Nephron progenitor cell (in vitro differentiated cells): ENCODE results near the gene FBRSL1.

ENCODE experiments used
- DNase-seq: peaks from one replicate; pipeline ENCODE4 v3.0.0; 2021
- H3K27ac Mint-ChIP-seq: 2 replicates; pipeline ENCODE4 v1.8.0; 2021; ENCODE audit warnings: mild to moderate bottlenecking, moderate library complexity, mixed read lengths
- H3K27me3 Mint-ChIP-seq: 2 replicates; pipeline ENCODE4 v1.8.0; 2021; ENCODE audit warnings: mild to moderate bottlenecking, low read depth, mixed read lengths; ENCODE audit not compliant: poor library complexity
- H3K36me3 Mint-ChIP-seq: 2 replicates; pipeline ENCODE4 v1.8.0; 2021; ENCODE audit warnings: low read depth, mixed read lengths
- H3K4me1 Mint-ChIP-seq: 2 replicates; pipeline ENCODE4 v1.8.0; 2021; ENCODE audit warnings: mixed read lengths
- H3K4me3 Mint-ChIP-seq: 2 replicates; pipeline ENCODE4 v1.8.0; 2021; ENCODE audit warnings: mild to moderate bottlenecking, moderate library complexity, mixed read lengths
- H3K9me3 Mint-ChIP-seq: 2 replicates; pipeline ENCODE4 v1.8.0; 2021; ENCODE audit warnings: mild to moderate bottlenecking, moderate library complexity, mixed read lengths
- TF ChIP-seq, protein P1 (sequence below): fragments of 200-600 bp; sonication (generic); IDR thresholded peaks from 2 replicates; pipeline ENCODE4 v1.5.0; 2021; ENCODE audit warnings: antibody characterized with exemption

FBRSL1 gene

DNA sequence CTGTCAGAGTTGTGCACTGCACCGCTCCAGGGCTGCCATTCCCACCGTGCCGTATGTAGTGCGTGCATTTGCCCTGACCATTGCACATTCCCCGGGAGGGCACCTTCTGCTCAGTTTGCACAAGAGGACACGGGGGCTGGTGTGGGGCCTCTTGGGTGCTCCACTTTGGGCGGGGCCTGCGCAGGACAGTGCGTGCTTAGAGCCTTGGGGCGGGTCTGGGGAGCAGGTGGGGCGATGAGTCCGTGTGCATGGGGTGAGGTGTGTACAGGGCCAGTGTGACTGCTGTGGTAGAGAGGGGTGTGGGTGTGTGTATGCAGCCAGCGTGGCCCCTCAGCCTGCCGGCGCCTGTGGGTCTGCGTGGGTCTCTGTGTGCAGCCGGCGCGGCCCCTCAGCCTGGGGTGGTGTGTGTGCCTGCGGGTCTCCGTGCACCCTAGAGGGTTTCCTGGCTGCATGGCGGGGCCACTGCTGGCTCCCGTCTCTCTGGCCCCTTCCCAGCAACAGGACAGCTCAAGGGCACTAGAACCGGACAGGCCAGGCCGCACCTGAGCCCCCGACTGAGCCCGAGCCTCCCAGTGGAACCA lies 31.9 kb downstream of the FBRSL1 start:
- H3K27ac Mint-ChIP-seq: no peak overlapping the region
- H3K4me3 Mint-ChIP-seq: no peak overlapping the region
- H3K4me1 Mint-ChIP-seq: peaks cover 21% of the 10 kb centered on the region
- peaks cover 24% of the 10 kb centered on the region for H3K36me3 Mint-ChIP-seq
- no peak for DNase-seq
- H3K9me3 Mint-ChIP-seq: peaks cover 16% of the 10 kb centered on the region
- H3K27me3 Mint-ChIP-seq: peaks cover 2% of the 10 kb centered on the region
- TF ChIP-seq, protein P1, sequence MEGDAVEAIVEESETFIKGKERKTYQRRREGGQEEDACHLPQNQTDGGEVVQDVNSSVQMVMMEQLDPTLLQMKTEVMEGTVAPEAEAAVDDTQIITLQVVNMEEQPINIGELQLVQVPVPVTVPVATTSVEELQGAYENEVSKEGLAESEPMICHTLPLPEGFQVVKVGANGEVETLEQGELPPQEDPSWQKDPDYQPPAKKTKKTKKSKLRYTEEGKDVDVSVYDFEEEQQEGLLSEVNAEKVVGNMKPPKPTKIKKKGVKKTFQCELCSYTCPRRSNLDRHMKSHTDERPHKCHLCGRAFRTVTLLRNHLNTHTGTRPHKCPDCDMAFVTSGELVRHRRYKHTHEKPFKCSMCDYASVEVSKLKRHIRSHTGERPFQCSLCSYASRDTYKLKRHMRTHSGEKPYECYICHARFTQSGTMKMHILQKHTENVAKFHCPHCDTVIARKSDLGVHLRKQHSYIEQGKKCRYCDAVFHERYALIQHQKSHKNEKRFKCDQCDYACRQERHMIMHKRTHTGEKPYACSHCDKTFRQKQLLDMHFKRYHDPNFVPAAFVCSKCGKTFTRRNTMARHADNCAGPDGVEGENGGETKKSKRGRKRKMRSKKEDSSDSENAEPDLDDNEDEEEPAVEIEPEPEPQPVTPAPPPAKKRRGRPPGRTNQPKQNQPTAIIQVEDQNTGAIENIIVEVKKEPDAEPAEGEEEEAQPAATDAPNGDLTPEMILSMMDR: no peak

DNA sequence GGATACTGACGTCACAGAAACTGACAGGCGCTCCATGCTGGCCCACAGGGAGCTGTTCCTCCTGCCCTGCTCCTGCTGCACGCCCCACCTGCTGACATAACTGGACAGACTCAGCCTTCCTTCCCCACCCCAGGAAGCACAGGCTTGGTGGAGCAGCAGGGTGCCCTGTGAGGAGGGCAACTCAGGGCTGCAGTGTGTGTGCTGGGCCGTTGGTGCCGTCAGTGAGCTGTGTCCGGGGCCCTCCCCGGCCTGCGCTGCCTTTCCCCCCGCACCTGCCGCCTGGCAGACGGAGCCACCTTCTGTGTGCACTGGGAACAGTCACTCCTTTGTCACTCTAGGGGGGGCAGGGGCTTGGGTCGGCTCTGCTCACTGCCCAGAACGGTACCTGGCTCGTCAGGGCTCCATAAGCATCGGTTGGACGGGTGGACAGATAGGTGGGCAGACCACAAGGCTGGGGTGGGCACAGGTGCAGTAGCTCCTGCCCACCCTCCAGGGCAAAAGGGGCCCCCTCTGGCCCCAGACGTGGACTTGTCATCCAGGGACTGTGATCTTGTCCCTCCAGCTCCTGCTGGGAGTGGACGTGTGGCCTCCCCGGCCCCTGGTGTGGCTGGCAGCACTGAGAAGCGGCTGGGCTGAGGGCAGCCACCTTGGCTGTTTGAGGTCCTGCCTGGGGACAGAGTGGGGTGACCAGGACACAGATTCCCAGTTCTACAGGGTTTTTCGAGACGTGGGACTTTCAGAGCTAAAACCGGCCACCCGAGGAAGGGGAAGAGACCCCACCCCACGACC lies 32.8 kb downstream of the FBRSL1 start:
- H3K27me3 Mint-ChIP-seq: peaks cover 2% of the 10 kb centered on the region
- peaks cover 16% of the 10 kb centered on the region for H3K9me3 Mint-ChIP-seq
- no peak overlapping the region for H3K4me3 Mint-ChIP-seq
- DNase-seq: no peak
- TF ChIP-seq, protein P1: no peak
- no peak overlapping the region for H3K27ac Mint-ChIP-seq
- peaks cover 16% of the 10 kb centered on the region for H3K4me1 Mint-ChIP-seq
- H3K36me3 Mint-ChIP-seq: peaks cover 18% of the 10 kb centered on the region

DNA sequence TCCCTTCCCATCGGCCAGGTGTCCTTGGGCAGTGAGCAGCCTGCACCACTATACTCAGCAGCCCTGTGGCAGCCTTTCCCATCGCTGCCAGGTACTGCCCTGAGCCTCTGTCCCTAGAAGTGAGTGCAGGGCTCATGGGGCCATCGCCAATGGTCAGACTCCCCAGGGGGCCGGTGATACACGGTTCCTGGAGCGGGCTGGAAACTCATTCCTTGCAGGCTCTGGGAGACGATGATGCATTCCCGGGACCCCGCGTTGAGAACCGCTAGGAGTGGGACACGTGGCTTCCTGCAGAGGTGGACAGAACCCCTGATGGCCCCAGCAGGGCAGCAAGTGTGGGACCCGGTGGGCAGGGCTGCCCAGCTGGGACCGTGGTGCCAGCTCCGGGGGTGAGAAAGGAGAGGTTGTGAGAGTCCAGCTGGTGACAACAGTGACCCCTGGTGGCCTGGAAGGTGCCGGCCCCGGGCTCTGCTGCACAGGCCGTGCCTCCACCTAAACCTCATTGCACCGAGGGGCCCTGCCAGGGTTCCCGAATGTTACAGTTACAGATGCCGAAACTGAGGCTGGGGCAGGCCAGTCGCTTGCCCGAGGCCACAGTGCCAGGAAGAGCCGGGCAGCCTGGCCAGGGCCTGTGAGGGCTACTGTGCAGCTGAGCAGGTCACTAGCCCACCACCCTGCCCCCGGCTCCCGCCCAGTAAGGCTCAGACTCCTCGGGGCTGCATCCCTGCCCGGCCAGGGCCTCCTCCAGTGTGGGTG lies 33.8 kb downstream of the FBRSL1 start:
- DNase-seq: peak; percentile 83
- TF ChIP-seq, protein P1: peak; percentile 90
- Mint-ChIP-seq H3K4me3 (no peak overlapping the region), H3K4me1 (peaks cover 7% of the 10 kb centered on the region), H3K27ac (no peak overlapping the region), H3K9me3 (peaks cover 7% of the 10 kb centered on the region), H3K27me3 (no peaks in the 10 kb centered on the region), H3K36me3 (peaks cover 8% of the 10 kb centered on the region)

DNA sequence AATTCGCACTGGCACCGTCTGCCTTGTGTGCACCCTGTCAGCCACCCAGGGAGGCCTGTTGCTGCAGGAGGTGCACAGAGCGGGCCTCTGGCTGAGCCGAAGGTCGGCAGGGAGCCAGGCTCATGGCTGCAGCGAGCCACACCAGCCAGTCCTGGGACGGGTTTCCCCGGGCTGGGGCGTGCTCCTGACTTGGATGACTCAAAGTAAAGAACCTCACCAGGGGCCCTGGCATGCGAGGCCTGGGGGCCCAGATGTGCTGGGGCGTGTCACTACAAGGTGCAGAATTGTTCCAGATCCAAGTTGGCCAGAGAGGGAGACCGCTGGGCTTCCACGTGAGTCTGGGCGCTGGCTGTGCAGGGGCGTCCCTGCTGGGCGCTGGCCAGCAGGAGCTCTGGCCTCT lies 34.5 kb downstream of the FBRSL1 start:
- H3K9me3 Mint-ChIP-seq: peaks cover under 1% of the 10 kb centered on the region
- H3K27me3 Mint-ChIP-seq: no peaks in the 10 kb centered on the region
- peaks cover 1% of the 10 kb centered on the region for H3K36me3 Mint-ChIP-seq
- no peak for DNase-seq
- H3K4me1 Mint-ChIP-seq: peaks cover 4% of the 10 kb centered on the region
- no peak overlapping the region for H3K27ac Mint-ChIP-seq
- TF ChIP-seq, protein P1: no peak
- no peak overlapping the region for H3K4me3 Mint-ChIP-seq

DNA sequence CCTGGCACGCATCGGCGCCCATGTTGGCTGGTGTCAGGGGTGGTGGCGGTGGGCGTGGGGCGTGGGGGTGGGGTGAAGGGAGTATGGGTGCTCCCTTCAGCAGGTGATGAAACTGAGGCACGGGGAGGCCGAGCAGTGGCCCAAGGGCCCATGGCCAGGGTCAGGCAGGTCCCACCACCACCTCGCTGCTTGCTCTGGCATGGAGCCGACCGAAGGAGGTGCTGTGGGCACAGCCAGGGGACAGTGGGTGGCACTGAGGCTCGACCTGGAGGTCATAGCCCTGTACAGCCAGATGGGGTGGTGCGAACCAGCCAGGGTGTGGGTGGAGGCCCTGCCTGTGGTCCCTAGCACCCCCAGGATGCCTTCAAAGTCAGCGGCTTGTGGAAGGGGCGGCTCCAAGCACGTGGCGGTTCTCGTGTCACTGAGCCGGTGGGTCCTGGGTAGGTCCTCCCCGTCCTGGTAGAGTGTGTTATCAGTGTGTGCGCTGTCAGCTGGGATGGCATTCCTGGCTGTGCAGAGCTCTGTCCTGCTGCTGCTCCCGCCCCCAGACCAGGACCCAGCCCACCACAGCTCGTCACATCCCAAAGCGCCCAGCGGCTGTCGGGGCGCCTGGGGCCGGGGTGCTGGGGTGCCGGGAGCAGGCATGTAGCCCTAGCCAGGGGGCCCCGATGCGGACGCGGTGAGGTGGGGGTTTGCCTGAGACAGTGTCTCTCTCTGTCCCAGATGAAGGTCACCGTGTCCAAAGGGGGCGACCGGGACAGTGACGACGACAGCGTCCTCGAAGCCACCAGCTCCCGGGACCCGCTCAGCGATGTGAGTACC lies 35.3 kb downstream of the FBRSL1 start:
- peaks cover 4% of the 10 kb centered on the region for H3K4me1 Mint-ChIP-seq
- TF ChIP-seq, protein P1: no peak
- DNase-seq: no peak
- H3K36me3 Mint-ChIP-seq: peaks cover 6% of the 10 kb centered on the region
- H3K27ac Mint-ChIP-seq: no peak overlapping the region
- H3K4me3 Mint-ChIP-seq: no peak overlapping the region
- no peaks in the 10 kb centered on the region for H3K9me3 Mint-ChIP-seq
- H3K27me3 Mint-ChIP-seq: no peaks in the 10 kb centered on the region
